Sigmoid colon (tissue), 7 donors: ENCODE results near the gene ATAD5. TPM values are rescaled to one million over a fixed set of nuclear protein-coding genes. Genes with fewer than 3 reads are reported as not detected.
"Not testable (repeated sequence)": the region's sequence is repeated elsewhere in the genome, so short reads cannot be mapped to it uniquely, and the experiment has no call there.

Source experiments
- DNase-seq: peaks from one replicate; pipeline ENCODE4 v3.0.0-alpha.2; 2019
- H3K27ac ChIP-seq, 4 donors: fragments of 200-600 bp; sonication (generic); one replicate each; pipeline ENCODE4 v1.5.1; 2016 to 2019; ENCODE audit warnings: mild to moderate bottlenecking in 1 of 4
- H3K27me3 ChIP-seq, 3 donors: fragments of 200-600 bp; sonication (generic); one replicate each; pipeline ENCODE4 v1.5.1; 2019; ENCODE audit warnings: mild to moderate bottlenecking in 1 of 3
- H3K36me3 ChIP-seq, 4 donors: fragments of 200-600 bp; sonication (generic); one replicate each; pipeline ENCODE4 v1.5.1; 2016 to 2019
- H3K4me1 ChIP-seq, 4 donors: fragments of 200-600 bp; sonication (generic); one replicate each; pipeline ENCODE4 v1.5.1; 2017 to 2019
- H3K4me3 ChIP-seq, 4 donors: fragments of 200-600 bp; sonication (generic); one replicate each; pipeline ENCODE4 v1.5.1; 2017 to 2019; ENCODE audit warnings: mild to moderate bottlenecking in 2 of 4, moderate library complexity in 1 of 4
- H3K9me3 ChIP-seq, 4 donors: fragments of 200-600 bp in 3 of 4; sonication (generic) in 3 of 4; one replicate each; pipeline versions ENCODE4 v1.5.1 to v1.6.1; 2013 to 2019
- CTCF ChIP-seq, 4 experiments: fragments of 450-650 bp in 3 of 4; fragments of 200-600 bp in 1 of 4; IDR thresholded peaks; one replicate each; pipeline ENCODE4 v1.5.1; 2016 to 2019; ENCODE audit warnings: antibody characterized with exemption in 4 of 4, mild to moderate bottlenecking in 3 of 4, moderate library complexity in 2 of 4
- EP300 ChIP-seq, 4 donors: sonication (generic); formaldehyde crosslinking; IDR thresholded peaks; one replicate each; pipeline ENCODE4 v1.6.1; 2017; ENCODE audit warnings: antibody characterized with exemption in 4 of 4
- POLR2A ChIP-seq, 2 donors: fragments of 450-650 bp; IDR thresholded peaks; one replicate each; pipeline ENCODE4 v1.6.1; 2016; ENCODE audit warnings: antibody characterized with exemption in 2 of 2, mild to moderate bottlenecking in 2 of 2, moderate library complexity in 2 of 2
- POLR2AphosphoS5 ChIP-seq, 4 donors: sonication (generic); formaldehyde crosslinking; IDR thresholded peaks; one replicate each; pipeline ENCODE4 v1.6.1; 2017; ENCODE audit warnings: antibody characterized with exemption in 4 of 4
- WGBS, 2 donors: extraction: QIAGEN DNeasy Blood & Tissue Kit; methylation state at CpG; one replicate each; pipeline ENCODE4 v1.1.7; 2013; 5-methylcytosine and 5-hydroxymethylcytosine counted together
- intact Hi-C: fragments of 100-400 bp; cut with DNase I; formaldehyde crosslinking; loops from one replicate; pipeline ENCODE4 v1.15.1; 2023
- polyA plus RNA-seq, 3 donors: library from polyadenylated mRNA; stranded (reverse); fragments of 200-250 nt; gene quantifications; one replicate each; pipeline ENCODE4 v1.2.3, GENCODE V29; 2013
- total RNA-seq, 4 donors: library from RNA; depleted of rRNA; stranded (reverse); fragments of >200 nt; gene quantifications; one replicate each; pipeline ENCODE4 v1.1.0, GENCODE V29; 2016
- donor health status: healthy with polysubstance abuse.
- donor health status: Bipolar disorder and iron deficiency.
- donor health status: healthy.

ATAD5 gene
- total and polyA plus RNA-seq, 7 donors = 0.46 to 1.7 (median 0.82) TPM

DNA sequence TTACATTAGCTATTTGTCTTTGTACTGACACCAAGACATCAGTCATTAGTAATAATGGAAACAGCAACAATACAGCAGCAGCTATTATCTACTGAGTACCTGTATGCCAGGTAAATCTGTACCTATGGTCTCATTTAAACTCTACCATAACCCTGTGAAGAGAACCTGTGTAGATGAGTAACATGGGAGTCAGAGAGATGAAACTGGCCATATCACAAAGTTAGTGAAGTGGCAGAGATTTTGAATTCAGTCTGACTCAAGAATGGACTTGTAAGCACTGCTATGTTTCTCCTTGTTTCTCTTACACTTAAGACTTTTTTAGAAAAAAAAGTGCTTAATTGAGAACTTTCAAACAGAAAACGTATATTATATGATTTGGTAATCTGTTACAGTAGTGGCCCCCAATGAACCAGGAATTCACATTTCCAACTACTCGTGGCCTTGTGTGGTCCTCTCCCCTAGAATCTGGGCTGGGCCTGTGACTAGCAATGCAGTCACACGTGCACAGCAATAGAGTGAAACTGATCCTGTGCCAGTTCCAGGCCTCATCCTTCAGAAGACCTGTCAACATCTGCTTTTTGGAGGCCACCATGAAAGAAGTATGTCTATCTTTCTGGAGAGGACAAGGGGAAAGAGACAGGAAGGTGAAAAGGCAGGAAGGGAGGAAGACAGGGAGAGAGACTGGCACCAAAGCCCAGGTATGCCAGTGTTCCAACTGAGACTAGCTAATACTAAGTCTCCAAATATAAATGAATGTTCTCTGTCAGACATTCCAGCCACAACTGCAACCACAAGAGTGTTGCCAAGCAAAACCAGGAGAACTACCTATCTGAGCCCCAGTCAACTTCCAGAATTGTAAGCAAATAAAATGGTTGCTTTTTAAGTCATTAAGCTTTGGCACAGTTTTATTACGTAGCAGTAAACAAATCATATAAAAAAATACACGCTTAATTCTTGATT is 19.3 kb upstream of the ATAD5 start:
- H3K9me3 ChIP-seq = no peaks in the 10 kb centered on the region
- H3K4me1 ChIP-seq = peaks cover 0 to 6% (median 0%) of the 10 kb centered on the region in 4 donors
- no peaks in the 10 kb centered on the region for H3K27me3 ChIP-seq
- no peaks in the 10 kb centered on the region for H3K36me3 ChIP-seq
- no peak for TF ChIP-seq POLR2A (IDR thresholded peaks at IDR 0.05)
- TF ChIP-seq POLR2AphosphoS5 (IDR thresholded peaks at IDR 0.05) = no peak
- TF ChIP-seq EP300 (IDR thresholded peaks at IDR 0.05) = no peak
- no peak for TF ChIP-seq CTCF (IDR thresholded peaks at IDR 0.05)
- no peak overlapping the region for H3K4me3 ChIP-seq
- H3K27ac ChIP-seq = no peak overlapping the region
- intact Hi-C loops = no loop called here
- no peak for DNase-seq
- WGBS, 2 donors = 53 to 61% methylated on average over 5 of the region's 5 CpGs

DNA sequence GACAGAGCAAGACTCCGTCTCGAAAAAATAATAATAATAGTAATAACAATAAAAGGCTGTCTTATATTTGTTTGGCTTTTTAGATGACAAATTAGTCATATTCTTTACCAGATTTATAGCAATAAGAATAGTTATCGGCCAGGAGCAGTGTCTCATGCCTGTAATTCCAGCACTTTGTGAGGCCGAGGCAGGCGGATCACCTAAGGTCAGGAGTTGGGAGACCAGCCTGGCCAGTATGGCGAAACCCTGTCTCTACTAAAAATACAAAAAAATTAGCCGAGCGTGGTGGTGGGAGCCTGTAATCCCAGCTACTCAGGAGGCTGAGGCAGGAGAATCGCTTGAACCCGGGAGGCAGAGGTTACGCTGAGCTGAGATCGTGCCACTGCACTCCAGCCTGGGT is 17.5 kb upstream of the ATAD5 start:
- H3K4me3 ChIP-seq, H3K36me3 ChIP-seq, H3K9me3 ChIP-seq, H3K27ac ChIP-seq, H3K4me1 ChIP-seq, DNase-seq, intact Hi-C loops, H3K27me3 ChIP-seq: not testable (repeated sequence)
- whole genome bisulfite sequencing, 2 donors = 91 to 93% methylated on average over 12 of the region's 12 CpGs

DNA sequence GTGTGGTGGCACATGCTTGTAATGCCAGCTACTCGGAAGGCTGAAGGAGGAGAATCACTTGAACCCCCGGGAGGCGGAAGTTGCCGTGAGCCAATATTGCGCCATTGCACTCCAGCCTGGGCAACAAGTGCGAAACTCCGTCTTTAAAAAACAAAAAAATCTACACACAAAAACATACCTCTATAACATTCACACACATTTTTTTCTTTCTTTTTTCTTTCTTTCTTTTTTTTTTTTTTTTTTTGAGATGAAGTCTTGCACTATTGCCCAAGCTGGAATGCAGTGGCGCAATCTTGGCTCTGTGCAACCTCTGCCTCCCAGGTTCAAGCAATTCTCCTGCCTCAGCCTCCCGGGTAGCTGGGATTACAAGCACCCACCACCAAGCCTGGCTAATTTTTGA is 16.9 kb upstream of the ATAD5 start:
- DNase-seq = peak; percentile 56
- H3K27me3 ChIP-seq, H3K4me1 ChIP-seq, H3K4me3 ChIP-seq, H3K36me3 ChIP-seq, H3K27ac ChIP-seq, H3K9me3 ChIP-seq, intact Hi-C loops: not testable (repeated sequence)
- WGBS, 2 donors = 92 to 96% methylated on average over 9 of the region's 9 CpGs

DNA sequence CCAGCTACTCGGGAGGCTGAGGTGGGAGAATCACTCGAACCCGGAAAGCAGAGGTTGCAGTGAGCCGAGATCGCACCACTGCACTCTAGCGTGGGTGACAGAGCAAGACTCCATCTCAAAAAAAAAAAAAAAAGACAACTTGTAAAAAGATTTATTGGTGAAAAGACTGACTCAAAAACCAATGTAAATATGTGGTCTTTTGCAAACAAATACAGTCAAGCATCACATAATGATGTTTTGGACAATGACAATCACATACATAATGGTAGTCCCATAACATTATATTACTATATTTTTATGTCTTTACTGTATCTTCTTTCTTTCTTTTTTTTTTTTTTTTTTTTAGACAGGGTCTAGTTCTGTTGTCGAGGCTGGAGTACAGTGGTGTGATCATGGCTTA is 15.6 kb upstream of the ATAD5 start:
- Histone ChIP-seq H3K27ac (no peak overlapping the region), H3K4me1 (peaks cover 0 to 6% (median 0%) of the 10 kb centered on the region in 4 donors), H3K36me3 (no peaks in the 10 kb centered on the region), H3K4me3 (no peak overlapping the region), H3K9me3 (no peaks in the 10 kb centered on the region), H3K27me3 (no peaks in the 10 kb centered on the region)
- TF ChIP-seq EP300 (IDR thresholded peaks at IDR 0.05) = no peak
- TF ChIP-seq CTCF (IDR thresholded peaks at IDR 0.05) = no peak
- TF ChIP-seq POLR2A (IDR thresholded peaks at IDR 0.05) = no peak
- no peak for TF ChIP-seq POLR2AphosphoS5 (IDR thresholded peaks at IDR 0.05)
- no peak for DNase-seq
- intact Hi-C loops = no loop called here
- WGBS, 2 donors = 94% methylated on average over 7 of the region's 7 CpGs

DNA sequence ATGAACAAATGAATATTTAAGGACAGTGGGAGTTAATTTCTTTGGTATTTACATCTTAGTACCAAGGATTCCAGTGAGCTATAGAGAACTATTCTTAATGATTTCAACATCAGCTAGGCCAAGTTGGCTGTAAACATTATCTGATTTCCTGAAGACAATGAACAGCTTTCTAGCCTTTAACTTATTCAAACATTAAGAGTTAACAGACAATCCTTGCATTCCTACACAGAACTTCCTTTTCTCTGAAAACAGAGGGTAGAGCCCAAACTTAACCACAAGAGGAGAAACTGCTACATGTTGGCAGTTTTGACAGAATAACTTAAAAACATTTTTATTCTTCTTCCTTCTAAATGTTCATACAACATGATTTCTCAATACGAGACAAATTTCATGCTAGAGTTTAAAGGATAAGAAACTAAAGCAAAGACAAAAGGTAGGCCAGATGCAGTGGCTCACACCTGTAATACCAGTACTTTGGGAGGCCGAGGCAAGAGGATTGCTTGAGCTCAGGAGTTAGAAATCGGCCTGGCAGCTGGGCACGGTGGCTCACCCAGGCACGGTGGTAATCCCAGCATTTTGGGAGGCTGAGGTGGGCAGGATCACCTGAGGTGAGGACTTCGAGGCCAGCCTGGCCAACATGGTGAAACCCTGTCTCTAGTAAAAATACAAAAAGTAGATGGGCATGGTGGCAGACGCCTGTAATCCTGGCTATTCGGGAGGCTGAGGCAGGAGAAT is 11.6 kb upstream of the ATAD5 start:
- intact Hi-C loops = loop anchor here (10.0 kb wide), 1 partner anchor 105 kb away; no protein-coding TSS in a partner anchor
- TF ChIP-seq POLR2AphosphoS5 (IDR thresholded peaks at IDR 0.05) (no peak), CTCF (IDR thresholded peaks at IDR 0.05) (no peak)
- peak overlapping the region in 2 of 4 donors; percentile 1 to 28 for H3K27ac ChIP-seq

More for the DNA sequence above, 11.6 kb upstream of the ATAD5 start:
- Histone ChIP-seq H3K4me3 (no peak overlapping the region), H3K27me3 (no peaks in the 10 kb centered on the region), H3K4me1 (peaks cover 0 to 26% (median 14%) of the 10 kb centered on the region in 4 donors), H3K9me3 (no peaks in the 10 kb centered on the region), H3K36me3 (no peaks in the 10 kb centered on the region)
- 60 to 86% methylated on average over 8 of the region's 8 CpGs for WGBS, 2 donors
- DNase-seq = no peak
